Measurements from ENCODE around the gene KRT73.

KRT73 gene

DNA sequence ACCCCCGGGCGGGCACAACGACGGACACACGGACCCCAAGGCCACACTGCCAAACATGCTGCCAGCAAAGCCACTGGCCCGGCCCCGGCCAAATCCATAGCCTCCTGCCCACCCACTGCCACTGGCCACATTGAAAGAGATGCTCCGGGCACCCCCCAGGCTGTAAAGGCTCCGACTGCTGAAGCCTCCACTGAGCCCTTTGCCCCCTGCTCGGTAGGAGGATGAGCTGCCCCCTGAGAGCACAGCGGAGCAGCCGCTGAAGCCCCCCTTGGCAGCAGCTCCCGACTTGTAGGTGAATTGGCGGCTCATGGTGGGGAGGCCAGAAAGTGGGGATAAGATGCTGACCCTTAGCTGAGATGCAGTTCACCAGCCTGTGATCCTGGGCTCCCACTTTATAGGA lies at the start of gene KRT73:
Gene KRT73, minus strand, starts transcription at position 344 of the 400 bp plus-strand sequence. Its CDS starts 35 bp downstream, at position 309.
- DNase-seq (ENCODE audit: low read depth), result no peak

- DNase-seq (ENCODE audit: low read depth), result no peak
These were observed 49.6 kb upstream of the KRT73 start for GRCh38 chr12:52667931-52668330.

- DNase-seq (ENCODE audit: low read depth), result no peak
These were observed 49.1 kb upstream of the KRT73 start for GRCh38 chr12:52667509-52667908.

DNA sequence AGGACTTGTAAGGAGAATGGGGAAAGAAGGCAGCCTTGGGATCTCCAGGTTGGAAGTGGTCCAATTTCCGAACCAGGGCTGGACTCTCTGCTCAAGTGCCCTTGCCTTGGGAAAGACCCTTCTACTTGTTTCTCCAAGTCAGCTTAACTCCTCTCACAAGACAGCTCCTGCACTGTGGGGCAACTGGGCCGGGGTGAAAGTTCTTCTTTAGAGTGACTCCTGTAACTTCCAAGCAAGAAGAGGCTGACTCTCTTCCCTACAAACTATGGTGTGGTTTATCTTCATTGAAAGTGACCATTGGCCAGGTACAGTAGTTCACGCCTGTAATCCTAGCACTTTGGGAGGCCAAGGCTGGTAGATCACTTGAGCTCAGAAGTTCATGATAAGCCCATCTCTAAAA lies 48.1 kb upstream of the KRT73 start:
- no peak for DNase-seq (ENCODE audit: low read depth)

DNA sequence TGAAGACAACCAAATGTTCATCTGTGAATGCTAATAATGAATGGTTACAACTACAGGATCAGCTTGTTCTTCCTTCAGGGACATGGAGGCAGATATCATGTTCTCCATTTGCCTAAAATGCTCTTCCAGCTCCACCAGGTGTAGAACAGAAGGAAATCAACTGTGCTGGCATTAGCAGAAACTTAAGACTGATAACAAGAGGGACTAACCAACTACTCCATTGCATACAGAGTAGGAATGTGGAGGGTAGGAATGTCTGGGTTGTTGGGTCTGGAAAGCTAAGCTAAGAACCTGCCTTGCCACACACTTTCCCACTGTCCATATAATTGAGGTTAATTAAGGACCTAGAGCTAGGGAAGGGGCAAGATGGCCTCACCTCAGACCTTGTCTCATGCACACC lies 45.1 kb upstream of the KRT73 start:
- no peak for DNase-seq (ENCODE audit: low read depth)

- DNase-seq (ENCODE audit: low read depth), result no peak
These were observed 44.5 kb upstream of the KRT73 start for GRCh38 chr12:52662918-52663229.

DNA sequence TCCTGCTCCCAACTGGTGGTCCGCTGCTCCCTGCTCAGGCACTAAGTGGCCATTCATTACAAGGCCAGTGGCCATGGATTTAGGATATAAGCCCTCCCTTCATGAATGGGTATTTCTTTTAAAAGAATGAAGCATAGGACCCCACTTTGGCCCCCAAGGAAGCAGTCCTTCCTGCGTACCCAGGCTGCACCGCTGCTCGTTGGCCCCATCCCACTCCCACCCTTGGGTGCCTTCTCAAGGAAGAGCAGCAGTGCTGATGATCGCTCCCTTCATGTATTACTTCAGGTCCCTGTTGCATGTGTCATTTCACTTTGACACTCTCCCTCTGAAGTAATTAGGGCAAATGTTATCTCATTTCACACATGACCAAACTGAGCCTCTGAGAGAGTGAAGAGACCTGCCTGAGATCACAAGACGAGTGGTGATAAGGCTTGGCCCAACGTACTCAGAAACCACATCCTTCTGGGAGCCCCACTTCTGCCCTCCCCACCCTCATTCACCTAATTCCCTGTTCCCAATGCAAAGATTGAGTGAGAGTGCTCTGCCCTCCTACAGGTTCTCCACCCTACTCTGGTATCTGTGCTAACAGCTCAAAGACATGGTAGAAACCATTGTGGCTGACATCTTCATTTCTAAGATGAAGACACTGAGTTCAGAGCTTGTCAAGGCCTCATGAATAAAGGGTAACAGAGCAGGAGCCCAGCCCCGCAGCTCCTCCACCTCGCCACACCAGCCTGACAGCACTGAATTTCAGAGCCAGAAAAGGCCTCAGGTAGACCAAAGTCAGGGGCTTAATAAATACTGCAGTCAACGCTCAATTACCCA lies 43.9 kb upstream of the KRT73 start:
- DNase-seq (ENCODE audit: low read depth), result no peak

DNA sequence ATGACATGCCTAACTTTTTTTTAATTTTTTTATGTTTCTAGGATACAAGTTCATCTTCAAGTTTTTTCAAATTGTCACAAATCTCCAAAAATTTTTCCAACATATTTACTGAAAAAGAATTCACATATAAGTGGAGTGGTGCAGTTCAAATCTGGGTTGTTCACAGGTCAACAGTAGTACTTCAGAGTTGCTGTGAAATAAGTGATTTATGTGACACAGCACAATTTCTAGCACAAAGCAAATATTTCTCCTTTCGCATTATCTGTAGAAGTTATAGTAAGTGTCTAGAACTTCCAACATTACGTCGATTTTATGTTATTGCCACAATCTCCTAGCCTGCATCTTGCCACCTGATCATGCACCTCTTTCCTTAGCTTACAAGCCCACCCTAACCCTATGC lies 43.3 kb upstream of the KRT73 start:
- no peak for DNase-seq (ENCODE audit: low read depth)

GRCh38 chr12:52660934-52661499 lies 42.7 kb upstream of the KRT73 start:
- DNase-seq (ENCODE audit: low read depth), result no peak

DNA sequence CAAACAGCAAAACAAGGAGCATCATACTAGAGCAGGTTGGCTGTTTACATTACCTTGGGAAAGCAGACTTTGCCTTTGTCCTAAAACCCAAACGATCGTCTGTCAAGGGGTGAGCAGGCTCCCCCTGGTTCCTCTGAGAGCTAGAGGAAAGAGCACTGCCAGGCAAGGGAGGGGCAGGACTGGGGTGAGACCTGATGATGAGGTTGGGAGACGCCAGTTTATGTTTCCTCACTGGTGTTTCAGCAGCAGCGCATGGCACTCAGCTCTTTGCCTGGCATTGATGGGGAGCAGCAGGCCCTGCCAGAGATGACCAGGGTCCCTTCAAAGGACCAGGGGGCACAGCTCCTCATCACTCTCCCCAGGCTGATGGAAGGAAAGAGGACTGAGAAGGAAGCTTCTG lies 41.6 kb upstream of the KRT73 start:
- no peak for DNase-seq (ENCODE audit: low read depth)

DNA sequence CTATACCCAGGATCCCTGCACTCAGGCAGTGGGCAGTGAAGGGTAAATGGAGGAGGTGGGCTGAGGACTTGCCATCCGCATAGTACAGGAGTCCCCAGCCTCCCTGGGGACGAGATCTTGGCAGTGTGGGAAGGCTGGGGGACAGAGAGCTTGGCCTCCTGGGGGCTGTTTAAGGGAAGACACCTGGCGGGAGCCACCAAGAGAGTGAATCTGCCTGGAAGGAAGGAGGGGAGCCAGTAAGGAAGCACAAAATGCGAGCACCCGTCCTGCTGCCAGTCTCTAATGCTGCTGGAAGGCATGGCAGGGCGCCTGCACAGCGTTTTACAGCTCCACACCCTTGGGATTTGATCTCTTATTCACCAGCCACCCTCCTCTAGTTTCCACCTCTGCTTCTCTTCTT lies 41.0 kb upstream of the KRT73 start:
- DNase-seq (ENCODE audit: low read depth), result no peak

DNA sequence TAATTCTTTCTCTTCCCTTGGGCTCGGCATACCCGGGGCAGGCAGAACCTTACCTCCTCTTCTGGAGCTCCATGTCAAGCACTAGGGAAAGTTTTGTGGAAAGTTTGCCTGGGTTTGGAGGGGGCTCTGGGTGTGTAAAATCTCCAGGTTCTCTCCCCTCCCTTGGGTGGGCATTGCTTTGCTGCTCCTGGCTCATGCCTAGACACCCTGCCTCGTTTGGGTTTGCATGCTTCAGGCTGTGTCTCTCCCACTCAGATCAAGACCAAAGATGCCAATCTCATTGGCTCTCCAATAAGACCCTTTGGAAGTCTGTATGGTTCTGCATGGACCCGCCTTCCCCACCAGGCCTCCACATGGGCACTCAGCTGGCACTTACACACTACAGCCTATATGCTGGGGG lies 39.8 kb upstream of the KRT73 start:
- no peak for DNase-seq (ENCODE audit: low read depth)

GRCh38 chr12:52657250-52657902 lies 39.0 kb upstream of the KRT73 start:
- no peak for DNase-seq (ENCODE audit: low read depth)

DNA sequence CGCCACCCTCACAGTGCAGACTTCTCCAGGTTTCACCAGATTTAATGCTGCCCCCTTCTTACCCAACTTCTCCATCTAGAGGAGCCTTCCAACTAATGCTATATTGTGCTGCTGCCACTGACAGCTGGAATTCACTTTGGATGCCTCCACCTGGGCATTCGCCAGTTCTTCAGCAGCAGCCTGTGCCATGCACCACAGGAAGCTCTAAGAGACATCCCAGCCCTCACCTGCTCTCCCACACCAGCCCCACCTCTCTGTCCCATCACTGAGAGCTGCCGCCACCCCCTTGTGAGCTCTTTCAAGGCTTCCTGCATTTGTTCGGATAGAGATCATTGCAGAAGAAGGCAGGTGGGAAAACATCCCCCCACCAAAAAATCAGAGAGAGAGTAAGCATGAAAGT lies 38.3 kb upstream of the KRT73 start:
- DNase-seq (ENCODE audit: low read depth), result no peak

DNA sequence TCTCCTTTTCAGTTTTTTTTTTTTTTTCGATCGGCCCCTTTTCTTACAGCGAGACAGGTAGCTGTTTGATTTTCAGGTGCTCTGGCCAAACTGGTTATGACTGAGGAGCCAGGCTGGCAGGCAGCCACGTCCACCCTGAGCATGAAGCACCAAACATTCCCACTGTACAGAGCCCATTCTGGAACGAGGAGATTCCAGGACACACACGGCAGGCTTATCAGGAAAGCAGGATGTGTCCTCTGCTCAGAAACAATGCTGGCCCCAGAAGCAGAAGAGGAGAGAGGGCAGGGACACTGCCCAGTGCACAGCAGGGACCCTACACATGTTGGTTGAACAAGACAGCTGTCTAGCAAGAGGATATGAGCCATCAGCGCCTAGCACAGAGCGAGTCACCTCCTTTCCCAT lies 37.4 kb upstream of the KRT73 start:
- no peak for DNase-seq (ENCODE audit: low read depth)

GRCh38 chr12:52655251-52655650 lies 36.9 kb upstream of the KRT73 start:
- DNase-seq (ENCODE audit: low read depth), result no peak

- DNase-seq (ENCODE audit: low read depth), result no peak
These were observed 33.4 kb upstream of the KRT73 start, which contains the start of gene KRT2 for GRCh38 chr12:52651726-52652261. Gene KRT2, minus strand, starts transcription at chr12:52652211. Its CDS starts 69 bp downstream, at chr12:52652142.

GRCh38 chr12:52650520-52651081 lies 32.2 kb upstream of the KRT73 start:
- no peak for DNase-seq (ENCODE audit: low read depth)

GRCh38 chr12:52649066-52649465 lies 30.7 kb upstream of the KRT73 start:
- no peak for DNase-seq (ENCODE audit: low read depth)

DNA sequence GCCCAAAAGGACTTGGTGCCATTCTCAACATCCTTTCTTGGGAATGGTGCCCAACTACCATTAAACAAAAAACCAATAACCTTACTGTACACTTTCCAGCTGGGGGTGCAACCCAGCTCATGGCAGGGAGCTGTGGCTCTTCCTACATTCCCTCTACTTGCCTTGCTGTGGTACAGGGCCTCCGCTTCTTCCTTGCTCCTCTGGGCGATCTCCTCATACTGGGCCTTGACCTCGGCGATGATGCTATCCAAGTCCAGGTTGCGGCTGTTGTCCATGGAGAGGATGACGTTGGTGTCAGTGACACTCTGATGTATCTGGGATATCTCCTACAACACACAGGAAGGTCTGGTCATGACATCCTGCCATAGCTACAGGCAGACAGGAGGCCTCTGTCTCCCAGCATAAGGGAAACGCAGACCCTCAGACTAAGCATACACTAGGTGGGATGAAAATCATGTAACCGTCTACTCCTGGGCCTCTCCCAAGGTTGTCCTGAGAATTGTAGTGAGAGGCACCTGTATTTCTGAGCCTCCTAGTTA lies 29.7 kb upstream of the KRT73 start:
- no peak for DNase-seq (ENCODE audit: low read depth)

- no peak for DNase-seq (ENCODE audit: low read depth)
These were observed 29.2 kb upstream of the KRT73 start for GRCh38 chr12:52647601-52648000.

- DNase-seq (ENCODE audit: low read depth), result no peak
These were observed 28.3 kb upstream of the KRT73 start for GRCh38 chr12:52646613-52647012.

GRCh38 chr12:52645982-52646381 lies 27.6 kb upstream of the KRT73 start:
- DNase-seq (ENCODE audit: low read depth), result no peak
